Measurements from ENCODE around the gene PGM1.

The PGM1 gene

GRCh38 chr1:63677497-63677896, 84.3 kb downstream of the PGM1 start:
- TF ChIP-seq SIN3A (IDR thresholded peaks at IDR 0.05; ENCODE audit: borderline replicate concordance, insufficient read depth, low read length) (no peak), TAF1 (IDR thresholded peaks at IDR 0.05; ENCODE audit: borderline replicate concordance, insufficient read depth, low read length) (no peak), POLR2AphosphoS5 (IDR thresholded peaks at IDR 0.05; ENCODE audit: low read depth, low read length) (no peak), FOXP2 (optimal IDR thresholded peaks at IDR 0.05; ENCODE audit: borderline replicate concordance, extremely low read depth, extremely low read length, insufficient read depth) (no peak), REST (IDR thresholded peaks at IDR 0.05; ENCODE audit: insufficient read depth in 1 of 2, low read depth in 2 of 2, low read length in 2 of 2) (no peak)

GRCh38 chr1:63678200-63678599, 85.0 kb downstream of the PGM1 start:
- TF ChIP-seq TAF1 (IDR thresholded peaks at IDR 0.05; ENCODE audit: borderline replicate concordance, insufficient read depth, low read length) (no peak), POLR2AphosphoS5 (IDR thresholded peaks at IDR 0.05; ENCODE audit: low read depth, low read length) (no peak), FOXP2 (optimal IDR thresholded peaks at IDR 0.05; ENCODE audit: borderline replicate concordance, extremely low read depth, extremely low read length, insufficient read depth) (no peak)

- TF ChIP-seq SIN3A (IDR thresholded peaks at IDR 0.05; ENCODE audit: borderline replicate concordance, insufficient read depth, low read length) (no peak), REST (IDR thresholded peaks at IDR 0.05; ENCODE audit: insufficient read depth in 1 of 2, low read depth in 2 of 2, low read length in 2 of 2) (no peak), FOXP2 (optimal IDR thresholded peaks at IDR 0.05; ENCODE audit: borderline replicate concordance, extremely low read depth, extremely low read length, insufficient read depth) (no peak), TAF1 (IDR thresholded peaks at IDR 0.05; ENCODE audit: borderline replicate concordance, insufficient read depth, low read length) (no peak), POLR2AphosphoS5 (IDR thresholded peaks at IDR 0.05; ENCODE audit: low read depth, low read length) (no peak)
Measured at GRCh38 chr1:63679076-63679475, 85.9 kb downstream of the PGM1 start.

GRCh38 chr1:63679589-63679988, 86.4 kb downstream of the PGM1 start:
- TF ChIP-seq TAF1 (IDR thresholded peaks at IDR 0.05; ENCODE audit: borderline replicate concordance, insufficient read depth, low read length) (no peak), FOXP2 (optimal IDR thresholded peaks at IDR 0.05; ENCODE audit: borderline replicate concordance, extremely low read depth, extremely low read length, insufficient read depth) (no peak), SIN3A (IDR thresholded peaks at IDR 0.05; ENCODE audit: borderline replicate concordance, insufficient read depth, low read length) (no peak), REST (IDR thresholded peaks at IDR 0.05; ENCODE audit: insufficient read depth in 1 of 2, low read depth in 2 of 2, low read length in 2 of 2) (no peak), POLR2AphosphoS5 (IDR thresholded peaks at IDR 0.05; ENCODE audit: low read depth, low read length) (no peak)

GRCh38 chr1:63682936-63683335, 89.7 kb downstream of the PGM1 start:
- no peak for TF ChIP-seq POLR2AphosphoS5 (IDR thresholded peaks at IDR 0.05; ENCODE audit: low read depth, low read length)
- TF ChIP-seq REST (IDR thresholded peaks at IDR 0.05; ENCODE audit: insufficient read depth in 1 of 2, low read depth in 2 of 2, low read length in 2 of 2): no peak
- TF ChIP-seq FOXP2 (optimal IDR thresholded peaks at IDR 0.05; ENCODE audit: borderline replicate concordance, extremely low read depth, extremely low read length, insufficient read depth): no peak
- TF ChIP-seq SIN3A (IDR thresholded peaks at IDR 0.05; ENCODE audit: borderline replicate concordance, insufficient read depth, low read length): no peak
- TF ChIP-seq TAF1 (IDR thresholded peaks at IDR 0.05; ENCODE audit: borderline replicate concordance, insufficient read depth, low read length): no peak
